ENCODE results near the gene TRAF2. TPM values are rescaled to one million over a fixed set of nuclear protein-coding genes. Genes with fewer than 3 reads are reported as not detected.

The TRAF2 gene
- total RNA-seq, 2 experiments from 2014 or later: 10.6 to 11.6 TPM

DNA sequence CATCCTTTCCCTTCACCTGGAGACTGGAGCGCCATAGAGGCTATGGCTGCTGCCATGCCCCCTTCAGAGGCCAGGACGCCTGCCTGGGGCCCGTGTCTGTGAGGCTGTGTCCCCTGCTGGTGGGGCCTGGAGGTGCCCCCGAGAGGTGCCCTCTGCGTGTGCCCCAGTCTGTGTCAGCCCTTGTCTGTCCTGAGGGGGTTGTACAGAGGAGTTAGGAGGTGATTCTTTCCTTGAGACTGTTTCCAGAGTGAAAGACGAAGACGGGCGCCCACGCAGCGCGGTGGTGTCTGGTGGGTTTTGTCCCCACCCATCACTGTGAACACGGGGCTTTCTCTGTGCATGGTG, 24.6 kb downstream of the TRAF2 start:
- no peaks in the 10 kb centered on the region for H3K27me3 Mint-ChIP-seq
- no peaks in the 10 kb centered on the region for H3K4me1 ChIP-seq (ENCODE audit: insufficient read depth, low read length)
- H3K27ac ChIP-seq (ENCODE audit: low read depth in 1 of 2, low read length in 2 of 2): no peak overlapping the region
- no peak overlapping the region for H3K27ac Mint-ChIP-seq
- TF ChIP-seq, protein P1, sequence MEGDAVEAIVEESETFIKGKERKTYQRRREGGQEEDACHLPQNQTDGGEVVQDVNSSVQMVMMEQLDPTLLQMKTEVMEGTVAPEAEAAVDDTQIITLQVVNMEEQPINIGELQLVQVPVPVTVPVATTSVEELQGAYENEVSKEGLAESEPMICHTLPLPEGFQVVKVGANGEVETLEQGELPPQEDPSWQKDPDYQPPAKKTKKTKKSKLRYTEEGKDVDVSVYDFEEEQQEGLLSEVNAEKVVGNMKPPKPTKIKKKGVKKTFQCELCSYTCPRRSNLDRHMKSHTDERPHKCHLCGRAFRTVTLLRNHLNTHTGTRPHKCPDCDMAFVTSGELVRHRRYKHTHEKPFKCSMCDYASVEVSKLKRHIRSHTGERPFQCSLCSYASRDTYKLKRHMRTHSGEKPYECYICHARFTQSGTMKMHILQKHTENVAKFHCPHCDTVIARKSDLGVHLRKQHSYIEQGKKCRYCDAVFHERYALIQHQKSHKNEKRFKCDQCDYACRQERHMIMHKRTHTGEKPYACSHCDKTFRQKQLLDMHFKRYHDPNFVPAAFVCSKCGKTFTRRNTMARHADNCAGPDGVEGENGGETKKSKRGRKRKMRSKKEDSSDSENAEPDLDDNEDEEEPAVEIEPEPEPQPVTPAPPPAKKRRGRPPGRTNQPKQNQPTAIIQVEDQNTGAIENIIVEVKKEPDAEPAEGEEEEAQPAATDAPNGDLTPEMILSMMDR (IDR thresholded peaks at IDR 0.05): no peak
- no peak for DNase-seq
- H3K4me1 Mint-ChIP-seq (ENCODE audit: low read depth): no peaks in the 10 kb centered on the region
- ChIA-PET CTCF (no interaction called here), POLR2A (no interaction called here)
- no peak overlapping the region for H3K4me3 Mint-ChIP-seq
- peaks cover 59% of the 10 kb centered on the region for H3K36me3 ChIP-seq (ENCODE audit: insufficient read depth, low read length)
- ATAC-seq (ENCODE audit: poor library complexity): no peak
- H3K9me3 ChIP-seq (ENCODE audit: control insufficient read depth in 1 of 2, insufficient read depth in 1 of 2, low read length in 2 of 2): no peaks in the 10 kb centered on the region
- no peak overlapping the region for H3K4me3 ChIP-seq (ENCODE audit: low read length)
- peaks cover 53% of the 10 kb centered on the region for H3K36me3 Mint-ChIP-seq (ENCODE audit: low read depth)
- intact Hi-C loops (cut with DNase I, micrococcal nuclease): no loop called here
- no peaks in the 10 kb centered on the region for H3K9me3 Mint-ChIP-seq
- no peaks in the 10 kb centered on the region for H3K27me3 ChIP-seq (ENCODE audit: control insufficient read depth in 1 of 2, insufficient read depth in 2 of 2, low read length in 2 of 2)

DNA sequence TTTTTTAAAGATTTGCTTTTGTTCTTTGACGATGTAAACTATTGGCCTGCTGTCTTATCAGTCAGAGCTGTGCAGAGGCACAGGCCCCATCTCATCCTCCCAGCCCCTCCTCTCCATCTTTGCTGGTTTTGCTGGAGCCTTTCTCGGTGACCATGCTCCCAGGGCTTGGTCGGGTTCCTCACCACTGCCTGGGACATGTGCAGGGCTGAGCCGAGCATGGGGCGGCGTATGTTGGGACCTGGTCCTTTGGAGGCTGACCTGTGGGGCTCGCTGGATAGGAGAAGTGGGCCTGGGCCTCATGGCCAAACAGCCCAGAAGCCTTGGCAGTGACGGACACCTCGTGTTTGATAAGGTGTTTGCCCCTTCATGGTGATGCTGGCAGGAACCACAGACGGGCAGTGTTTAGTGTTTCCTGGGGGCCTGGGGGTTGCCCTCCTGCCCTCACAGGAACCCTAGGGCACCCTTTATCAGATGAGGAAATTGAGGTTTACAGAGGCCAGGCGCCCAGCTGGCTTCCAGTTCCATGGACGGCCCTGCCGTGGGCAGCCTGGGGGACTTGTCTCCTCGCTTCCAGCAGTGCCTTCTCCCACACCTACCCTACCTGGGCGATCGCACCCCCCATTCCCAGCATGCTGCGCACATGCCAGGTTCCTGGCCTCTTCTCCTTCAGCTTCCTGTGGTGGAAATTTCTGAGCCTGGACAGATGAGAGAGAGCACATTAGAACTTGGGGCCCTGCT, 27.6 kb downstream of the TRAF2 start:
- no peak overlapping the region for H3K27ac ChIP-seq (ENCODE audit: low read depth in 1 of 2, low read length in 2 of 2)
- H3K36me3 ChIP-seq (ENCODE audit: insufficient read depth, low read length): peaks cover 60% of the 10 kb centered on the region
- no peaks in the 10 kb centered on the region for H3K4me1 ChIP-seq (ENCODE audit: insufficient read depth, low read length)
- DNase-seq: no peak
- ChIA-PET CTCF (no interaction called here), POLR2A (interaction anchor here (0.6 kb wide), 1 partner anchor 13 kb away, joined by 3 read pairs; no protein-coding TSS in a partner anchor)
- H3K4me3 ChIP-seq (ENCODE audit: low read length): no peak overlapping the region
- peaks cover 63% of the 10 kb centered on the region for H3K36me3 Mint-ChIP-seq (ENCODE audit: low read depth)
- no peaks in the 10 kb centered on the region for H3K27me3 Mint-ChIP-seq
- ATAC-seq (ENCODE audit: poor library complexity): no peak
- no peaks in the 10 kb centered on the region for H3K9me3 ChIP-seq (ENCODE audit: control insufficient read depth in 1 of 2, insufficient read depth in 1 of 2, low read length in 2 of 2)
- TF ChIP-seq, protein P1 (IDR thresholded peaks at IDR 0.05): no peak
- no peak overlapping the region for H3K27ac Mint-ChIP-seq
- H3K27me3 ChIP-seq (ENCODE audit: control insufficient read depth in 1 of 2, insufficient read depth in 2 of 2, low read length in 2 of 2): no peaks in the 10 kb centered on the region
- H3K9me3 Mint-ChIP-seq: no peaks in the 10 kb centered on the region
- intact Hi-C loops (cut with DNase I, micrococcal nuclease): no loop called here
- no peaks in the 10 kb centered on the region for H3K4me1 Mint-ChIP-seq (ENCODE audit: low read depth)
- H3K4me3 Mint-ChIP-seq: no peak overlapping the region

- ATAC-seq (ENCODE audit: poor library complexity) (no peak), DNase-seq (no peak)
- Mint-ChIP-seq H3K4me1 (ENCODE audit: low read depth) (no peaks in the 10 kb centered on the region), H3K27me3 (no peaks in the 10 kb centered on the region), H3K9me3 (no peaks in the 10 kb centered on the region), H3K27ac (no peak overlapping the region), H3K4me3 (no peak overlapping the region), H3K36me3 (ENCODE audit: low read depth) (peaks cover 63% of the 10 kb centered on the region)
- Histone ChIP-seq H3K4me1 (ENCODE audit: insufficient read depth, low read length) (no peaks in the 10 kb centered on the region), H3K4me3 (ENCODE audit: low read length) (no peak overlapping the region), H3K36me3 (ENCODE audit: insufficient read depth, low read length) (peaks cover 56% of the 10 kb centered on the region), H3K9me3 (ENCODE audit: control insufficient read depth in 1 of 2, insufficient read depth in 1 of 2, low read length in 2 of 2) (no peaks in the 10 kb centered on the region), H3K27ac (ENCODE audit: low read depth in 1 of 2, low read length in 2 of 2) (no peak overlapping the region), H3K27me3 (ENCODE audit: control insufficient read depth in 1 of 2, insufficient read depth in 2 of 2, low read length in 2 of 2) (no peaks in the 10 kb centered on the region)
- POLR2A ChIA-PET: no interaction called here
- TF ChIP-seq, protein P1 (IDR thresholded peaks at IDR 0.05): no peak
- CTCF ChIA-PET: no interaction called here
- intact Hi-C loops (cut with DNase I, micrococcal nuclease): no loop called here
Measured at GRCh38 chr9:136915632-136916329, 29.5 kb downstream of the TRAF2 start.

Measured in CD4-positive, alpha-beta T cell (primary cell).